HepG2 (cell line): ENCODE measurements around the gene ASB8.

Source experiments
- CBFB ChIP-seq: sonication (generic); formaldehyde crosslinking; IDR thresholded peaks from 2 replicates; pipeline ENCODE4 v1.4.0; 2020; ENCODE audit warnings: missing genetic modification reagents
- IRX3 ChIP-seq: sonication (generic); formaldehyde crosslinking; IDR thresholded peaks from 2 replicates; pipeline ENCODE4 v1.8.1; 2023; ENCODE audit warnings: mild to moderate bottlenecking, low read depth, missing genetic modification reagents, borderline replicate concordance
- ZBTB7A ChIP-seq: sonication (generic); formaldehyde crosslinking; IDR thresholded peaks from 2 replicates; pipeline ENCODE4 v1.8.0; 2022; ENCODE audit warnings: mild to moderate bottlenecking, missing genetic modification reagents
- ZNF281 ChIP-seq: sonication (generic); formaldehyde crosslinking; IDR thresholded peaks from 2 replicates; pipeline ENCODE4 v1.4.0; 2020; ENCODE audit warnings: missing genetic modification reagents, borderline replicate concordance
- ZNF530 ChIP-seq: sonication (generic); formaldehyde crosslinking; IDR thresholded peaks from 2 replicates; pipeline ENCODE4 v1.5.0; 2020; ENCODE audit warnings: low read depth, mild to moderate bottlenecking, missing genetic modification reagents
- TF ChIP-seq, protein P1 (sequence below): fragments of 450-650 bp; IDR thresholded peaks from 2 replicates; pipeline ENCODE4 v1.6.1; 2017; ENCODE audit warnings: mild to moderate bottlenecking

DNA sequence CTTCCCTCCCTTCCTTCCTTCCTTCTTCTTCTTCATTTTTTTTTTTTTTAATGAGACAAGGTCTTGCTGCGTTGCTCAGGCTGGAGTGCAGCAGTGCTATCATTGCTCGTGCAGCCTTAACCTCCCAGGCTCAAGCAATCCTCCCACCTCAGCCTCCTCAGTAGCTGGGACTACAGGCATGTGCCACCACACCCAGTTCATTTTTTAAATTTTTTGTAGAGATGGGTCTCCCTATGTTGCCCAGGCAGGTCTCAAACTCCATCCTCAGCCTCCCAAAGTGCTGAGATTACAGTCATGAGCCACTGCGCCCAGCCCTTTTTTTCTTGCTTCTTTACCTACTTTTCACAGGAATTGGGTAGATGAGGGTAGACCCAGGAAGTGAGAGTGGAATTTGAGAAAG, 44.2 kb upstream of the ASB8 start:
- TF ChIP-seq, protein P1, sequence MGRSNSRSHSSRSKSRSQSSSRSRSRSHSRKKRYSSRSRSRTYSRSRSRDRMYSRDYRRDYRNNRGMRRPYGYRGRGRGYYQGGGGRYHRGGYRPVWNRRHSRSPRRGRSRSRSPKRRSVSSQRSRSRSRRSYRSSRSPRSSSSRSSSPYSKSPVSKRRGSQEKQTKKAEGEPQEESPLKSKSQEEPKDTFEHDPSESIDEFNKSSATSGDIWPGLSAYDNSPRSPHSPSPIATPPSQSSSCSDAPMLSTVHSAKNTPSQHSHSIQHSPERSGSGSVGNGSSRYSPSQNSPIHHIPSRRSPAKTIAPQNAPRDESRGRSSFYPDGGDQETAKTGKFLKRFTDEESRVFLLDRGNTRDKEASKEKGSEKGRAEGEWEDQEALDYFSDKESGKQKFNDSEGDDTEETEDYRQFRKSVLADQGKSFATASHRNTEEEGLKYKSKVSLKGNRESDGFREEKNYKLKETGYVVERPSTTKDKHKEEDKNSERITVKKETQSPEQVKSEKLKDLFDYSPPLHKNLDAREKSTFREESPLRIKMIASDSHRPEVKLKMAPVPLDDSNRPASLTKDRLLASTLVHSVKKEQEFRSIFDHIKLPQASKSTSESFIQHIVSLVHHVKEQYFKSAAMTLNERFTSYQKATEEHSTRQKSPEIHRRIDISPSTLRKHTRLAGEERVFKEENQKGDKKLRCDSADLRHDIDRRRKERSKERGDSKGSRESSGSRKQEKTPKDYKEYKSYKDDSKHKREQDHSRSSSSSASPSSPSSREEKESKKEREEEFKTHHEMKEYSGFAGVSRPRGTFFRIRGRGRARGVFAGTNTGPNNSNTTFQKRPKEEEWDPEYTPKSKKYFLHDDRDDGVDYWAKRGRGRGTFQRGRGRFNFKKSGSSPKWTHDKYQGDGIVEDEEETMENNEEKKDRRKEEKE, result no peak
- no peak for TF ChIP-seq ZBTB7A (CRISPR knock-in tag)
- TF ChIP-seq ZNF530 (CRISPR knock-in tag), result no peak
- no peak for TF ChIP-seq CBFB (CRISPR knock-in tag)
- no peak for TF ChIP-seq IRX3 (CRISPR knock-in tag)
- TF ChIP-seq ZNF281 (CRISPR knock-in tag), result no peak
